Measurements from ENCODE around the gene PHF1.

DNA sequence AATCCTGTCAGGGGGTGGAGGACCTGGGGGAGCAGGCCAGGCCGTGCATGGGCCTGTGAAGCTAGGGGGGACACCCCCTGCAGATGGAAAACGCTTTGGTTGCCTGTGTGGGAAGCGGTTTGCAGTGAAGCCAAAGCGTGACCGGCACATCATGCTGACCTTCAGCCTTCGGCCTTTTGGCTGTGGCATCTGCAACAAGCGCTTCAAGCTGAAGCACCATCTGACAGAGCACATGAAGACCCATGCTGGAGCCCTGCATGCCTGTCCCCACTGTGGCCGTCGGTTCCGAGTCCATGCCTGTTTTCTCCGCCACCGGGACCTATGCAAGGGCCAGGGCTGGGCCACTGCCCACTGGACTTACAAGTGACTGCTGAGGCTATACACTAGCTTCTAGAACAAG lies 45.3 kb downstream of the PHF1 start:
- TF ChIP-seq CTCF (IDR thresholded peaks at IDR 0.05) (no peak), POLR2A (IDR thresholded peaks at IDR 0.05) (no peak)
